ENCODE results near the gene NOTCH1. TPM values are rescaled to one million over a fixed set of nuclear protein-coding genes. Genes with fewer than 3 reads are reported as not detected.

Gene NOTCH1
- total RNA-seq, 1 experiment from 2014 or later = 39.2 TPM

GRCh38 chr9:136455043-136456002 is 90.5 kb downstream of the NOTCH1 start:
- intact Hi-C loops (cut with micrococcal nuclease; ENCODE audit: unreplicated experiment) = no loop called here
- no peak overlapping the region for H3K4me2 ChIP-seq
- peaks cover 14% of the 10 kb centered on the region for H3F3A ChIP-seq (ENCODE audit: insufficient read depth, low read depth)
- H3K27me3 ChIP-seq (ENCODE audit: insufficient read depth, low read depth) = no peaks in the 10 kb centered on the region
- H3K27ac ChIP-seq = no peak overlapping the region
- BruUV-seq (replicated peaks) = no TSS peak
- H3K36me3 ChIP-seq (ENCODE audit: low read depth) = peaks cover 12% of the 10 kb centered on the region
- ChIA-PET POLR2A (ENCODE audit: unreplicated experiment) (no interaction called here), CTCF (no interaction called here)
- H3K9me2 ChIP-seq (ENCODE audit: insufficient read depth) = no peaks in the 10 kb centered on the region
- no peak for DNase-seq
- H4K20me1 ChIP-seq (ENCODE audit: insufficient read depth) = peaks cover 15% of the 10 kb centered on the region; the same call in 1 of the 2 replicates
- H3K4me3 ChIP-seq = no peak overlapping the region
- H3K4me1 ChIP-seq (replicated peaks; ENCODE audit: insufficient read depth) = no peaks in the 10 kb centered on the region
- H2AFZ ChIP-seq = no peak overlapping the region
- TF ChIP-seq CTCF (conservative IDR thresholded peaks at IDR 0.05) (no peak), EZH2 (IDR thresholded peaks at IDR 0.05; ENCODE audit: low read depth) (no peak)
- no peaks in the 10 kb centered on the region for H3K9me3 ChIP-seq (ENCODE audit: insufficient read depth, low read depth)
- H3K79me2 ChIP-seq (ENCODE audit: low read depth) = no peaks in the 10 kb centered on the region

GRCh38 chr9:136454026-136454796 is 91.6 kb downstream of the NOTCH1 start:
- Histone ChIP-seq H3K27ac (no peak overlapping the region), H3K27me3 (ENCODE audit: insufficient read depth, low read depth) (no peaks in the 10 kb centered on the region), H3K79me2 (ENCODE audit: low read depth) (no peaks in the 10 kb centered on the region), H3K4me1 (replicated peaks; ENCODE audit: insufficient read depth) (no peaks in the 10 kb centered on the region), H4K20me1 (ENCODE audit: insufficient read depth) (peaks cover 16% of the 10 kb centered on the region; the same call in 1 of the 2 replicates), H3K36me3 (ENCODE audit: low read depth) (peaks cover 12% of the 10 kb centered on the region), H3K9me3 (ENCODE audit: insufficient read depth, low read depth) (no peaks in the 10 kb centered on the region), H3F3A (ENCODE audit: insufficient read depth, low read depth) (peaks cover 6% of the 10 kb centered on the region), H3K4me2 (no peak overlapping the region), H3K4me3 (no peak overlapping the region), H3K9me2 (ENCODE audit: insufficient read depth) (no peaks in the 10 kb centered on the region), H2AFZ (no peak overlapping the region)
- intact Hi-C loops (cut with micrococcal nuclease; ENCODE audit: unreplicated experiment) = no loop called here
- DNase-seq = no peak
- CTCF ChIA-PET = no interaction called here
- POLR2A ChIA-PET (ENCODE audit: unreplicated experiment) = no interaction called here
- no TSS peak for BruUV-seq (replicated peaks)
- TF ChIP-seq CTCF (conservative IDR thresholded peaks at IDR 0.05) (no peak), EZH2 (IDR thresholded peaks at IDR 0.05; ENCODE audit: low read depth) (no peak)

- ChIA-PET CTCF (no interaction called here), POLR2A (ENCODE audit: unreplicated experiment) (no interaction called here)
- DNase-seq = no peak
- no peaks in the 10 kb centered on the region for H3F3A ChIP-seq (ENCODE audit: insufficient read depth, low read depth)
- no TSS peak for BruUV-seq (replicated peaks)
- H3K9me3 ChIP-seq (ENCODE audit: insufficient read depth, low read depth) = no peaks in the 10 kb centered on the region
- intact Hi-C loops (cut with micrococcal nuclease; ENCODE audit: unreplicated experiment) = no loop called here
- H3K9me2 ChIP-seq (ENCODE audit: insufficient read depth) = no peaks in the 10 kb centered on the region
- H3K4me1 ChIP-seq (replicated peaks; ENCODE audit: insufficient read depth) = no peaks in the 10 kb centered on the region
- no peak for TF ChIP-seq EZH2 (IDR thresholded peaks at IDR 0.05; ENCODE audit: low read depth)
- TF ChIP-seq CTCF (conservative IDR thresholded peaks at IDR 0.05) = no peak
- H3K27ac ChIP-seq = no peak overlapping the region
- H3K79me2 ChIP-seq (ENCODE audit: low read depth) = no peaks in the 10 kb centered on the region
- H3K27me3 ChIP-seq (ENCODE audit: insufficient read depth, low read depth) = no peaks in the 10 kb centered on the region
- no peak overlapping the region for H3K4me2 ChIP-seq
- H3K4me3 ChIP-seq = no peak overlapping the region
- H2AFZ ChIP-seq = no peak overlapping the region
- peaks cover 5% of the 10 kb centered on the region; the same call in 1 of the 2 replicates for H3K36me3 ChIP-seq (ENCODE audit: low read depth)
- H4K20me1 ChIP-seq (ENCODE audit: insufficient read depth) = peaks cover 13% of the 10 kb centered on the region; the same call in 1 of the 2 replicates
These were observed 92.5 kb downstream of the NOTCH1 start for GRCh38 chr9:136453326-136453725.
